ENCODE data around the gene FETUB.

The FETUB gene

GRCh38 chr3:186639778-186640472 is at the start of gene FETUB:
Gene FETUB, plus strand, starts transcription at chr3:186640399. Its CDS starts 62 bp downstream, at chr3:186640461.
- no peak for DNase-seq

GRCh38 chr3:186590580-186591295 is 49.5 kb upstream of the FETUB start:
- no peak for DNase-seq

- DNase-seq: no peak
Observed at GRCh38 chr3:186592682-186593081, 47.5 kb upstream of the FETUB start.

- DNase-seq: no peak
Observed at GRCh38 chr3:186593862-186594261, 46.3 kb upstream of the FETUB start.

- DNase-seq: no peak
Observed at GRCh38 chr3:186594591-186595113, 45.5 kb upstream of the FETUB start.

- no peak for DNase-seq
Observed at GRCh38 chr3:186596568-186597287, 43.5 kb upstream of the FETUB start.

- no peak for DNase-seq
Observed at GRCh38 chr3:186598108-186598784, 42.0 kb upstream of the FETUB start.

GRCh38 chr3:186598794-186599141 is 41.4 kb upstream of the FETUB start:
- no peak for DNase-seq

GRCh38 chr3:186599142-186599784 is 40.9 kb upstream of the FETUB start:
- DNase-seq: no peak

GRCh38 chr3:186599785-186600166 is 40.4 kb upstream of the FETUB start:
- DNase-seq: no peak

GRCh38 chr3:186600896-186601295 is 39.3 kb upstream of the FETUB start:
- no peak for DNase-seq

- DNase-seq: no peak
Observed at GRCh38 chr3:186603159-186603558, 37.0 kb upstream of the FETUB start.

- no peak for DNase-seq
Observed at GRCh38 chr3:186605078-186605477, 35.1 kb upstream of the FETUB start.

GRCh38 chr3:186605561-186606545 is 34.3 kb upstream of the FETUB start:
- no peak for DNase-seq

GRCh38 chr3:186608624-186609215 is 31.5 kb upstream of the FETUB start:
- peak; percentile 34 for DNase-seq

GRCh38 chr3:186609247-186609868 is 30.8 kb upstream of the FETUB start:
- peak; percentile 29 for DNase-seq

GRCh38 chr3:186612065-186612464 is 28.1 kb upstream of the FETUB start:
- no peak for DNase-seq

- DNase-seq: no peak
Observed at GRCh38 chr3:186612721-186613636, 27.2 kb upstream of the FETUB start, which contains the start of gene AHSG. Gene AHSG, plus strand, starts transcription at chr3:186613060. Its CDS starts 82 bp downstream, at chr3:186613142.

- no peak for DNase-seq
Observed at GRCh38 chr3:186613637-186614265, 26.4 kb upstream of the FETUB start.

Data from RPMI8226 (cell line).